GM12891 (cell line): ENCODE data around the gene NRXN3.

Source experiments
- PAX5 ChIP-seq: IDR thresholded peaks from 2 replicates; pipeline ENCODE4 v1.6.1; 2011; ENCODE audit warnings: low read length, moderate library complexity, mild to moderate bottlenecking; ENCODE audit not compliant: insufficient read depth, severe bottlenecking
- POLR2A ChIP-seq: IDR thresholded peaks from 2 replicates; pipeline ENCODE4 v1.6.1; 2011; ENCODE audit warnings: low read depth, low read length, control low read depth
- POLR2AphosphoS5 ChIP-seq: IDR thresholded peaks from 2 replicates; pipeline ENCODE4 v1.6.1; 2011; ENCODE audit warnings: low read depth, low read length, control low read depth
- SPI1 ChIP-seq: IDR thresholded peaks from 2 replicates; pipeline ENCODE4 v1.6.1; 2011; ENCODE audit warnings: low read depth, low read length, control low read depth
- TAF1 ChIP-seq: IDR thresholded peaks from 2 replicates; pipeline ENCODE4 v1.6.1; 2011; ENCODE audit warnings: low read depth, low read length, control low read depth

DNA sequence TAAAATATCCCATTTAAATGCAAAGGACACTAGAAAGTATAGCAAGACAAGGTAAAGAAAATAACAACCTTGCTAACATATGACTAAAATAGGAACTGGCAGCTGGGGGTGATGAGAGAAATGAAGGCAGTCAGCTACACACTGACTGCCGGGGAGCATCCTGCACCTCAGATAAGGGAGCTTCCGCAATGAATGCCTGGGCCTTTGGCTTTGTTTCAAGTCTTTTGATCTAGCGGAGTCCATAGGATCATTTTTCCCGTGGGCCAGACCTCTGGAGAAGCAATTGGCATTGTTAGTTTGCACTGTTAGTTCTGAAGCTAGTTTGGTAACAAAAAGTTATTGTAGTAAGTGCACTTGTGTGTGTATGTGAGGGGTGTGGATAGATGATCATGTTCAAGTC is 1401.2 kb downstream of the NRXN3 start:
- TF ChIP-seq POLR2A (no peak), POLR2AphosphoS5 (no peak), SPI1 (no peak), PAX5 (no peak), TAF1 (no peak)
